ENCODE measurements around the gene CREB3L2.
A peak's percentile ranks its signal among the peaks of the same experiment; 100 is the strongest.
"Not testable (repeated sequence)": the region's sequence is repeated elsewhere in the genome, so short reads cannot be mapped to it uniquely, and the experiment has no call there.

CREB3L2 gene

DNA sequence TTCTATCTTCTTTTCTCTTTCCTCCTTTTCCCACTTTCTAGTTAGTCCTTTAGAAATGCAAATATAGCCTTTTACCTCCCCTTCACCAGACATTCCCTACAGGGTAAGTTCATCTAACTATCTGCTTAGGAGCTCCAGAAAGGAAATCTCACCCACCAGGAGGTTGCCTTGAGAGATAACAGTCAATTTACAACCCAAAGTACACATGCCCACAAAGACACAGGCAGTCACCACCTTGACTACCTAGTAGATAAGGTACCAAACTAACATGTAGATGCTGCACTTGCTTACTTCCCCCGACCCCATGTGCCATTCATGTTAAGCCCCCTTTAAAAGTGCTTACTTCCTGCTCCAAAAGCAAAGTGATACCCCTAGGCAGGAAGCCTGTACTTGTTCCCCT, 12.8 kb upstream of the CREB3L2 start:
- Histone ChIP-seq H2AK5ac (ENCODE audit: low read length, severe bottlenecking) (no peak overlapping the region), H3K9ac (ENCODE audit: low read length) (no peak overlapping the region), H2AFZ (ENCODE audit: low read depth, low read length) (no peak overlapping the region), H3K27ac (ENCODE audit: low read length, poor library complexity, severe bottlenecking) (no peak overlapping the region), H2BK15ac (ENCODE audit: low read depth, poor library complexity, severe bottlenecking) (no peak overlapping the region), H2BK12ac (ENCODE audit: low read length in 2 of 2) (no peak overlapping the region), H4K8ac (ENCODE audit: low read length) (no peak overlapping the region), H3K23ac (ENCODE audit: low read length in 2 of 2) (no peak overlapping the region), H2BK5ac (ENCODE audit: low read depth, low read length, poor library complexity, severe bottlenecking) (no peak overlapping the region), H3K4me3 (ENCODE audit: insufficient read depth in 1 of 2, low read depth in 1 of 2, low read length in 2 of 2) (no peak overlapping the region), H3K4me1 (ENCODE audit: control insufficient read depth, insufficient read depth, low read depth, low read length) (no peaks in the 10 kb centered on the region), H3K4ac (ENCODE audit: low read depth in 1 of 2, low read length in 2 of 2) (no peak overlapping the region), H3K14ac (ENCODE audit: low read length in 2 of 2) (no peak overlapping the region), H4K91ac (ENCODE audit: low read length) (no peak overlapping the region), H3K27me3 (ENCODE audit: control insufficient read depth in 1 of 2, insufficient read depth in 1 of 2, low read length in 2 of 2) (no peaks in the 10 kb centered on the region), H3K18ac (ENCODE audit: low read depth in 1 of 2, low read length in 2 of 2) (no peak overlapping the region), H3K4me2 (ENCODE audit: low read length, poor library complexity, severe bottlenecking) (no peak overlapping the region), H3K79me1 (replicated peaks; ENCODE audit: low read length, poor library complexity, severe bottlenecking) (no peaks in the 10 kb centered on the region), H3K9me3 (ENCODE audit: control insufficient read depth, low read length) (no peaks in the 10 kb centered on the region), H3K36me3 (ENCODE audit: control insufficient read depth in 1 of 2, insufficient read depth in 2 of 2, low read depth in 1 of 2, low read length in 2 of 2) (no peaks in the 10 kb centered on the region), H2BK120ac (ENCODE audit: low read depth, low read length) (no peak overlapping the region)
- 35% methylated on average over 1 of the region's 1 CpG for WGBS
- no peak for DNase-seq

- H2AK5ac ChIP-seq (ENCODE audit: low read length, severe bottlenecking); H3K4me1 ChIP-seq (ENCODE audit: control insufficient read depth, insufficient read depth, low read depth, low read length); H3K4me2 ChIP-seq (ENCODE audit: low read length, poor library complexity, severe bottlenecking); H3K79me1 ChIP-seq (replicated peaks; ENCODE audit: low read length, poor library complexity, severe bottlenecking); H2AFZ ChIP-seq (ENCODE audit: low read depth, low read length); H3K4ac ChIP-seq (ENCODE audit: low read depth in 1 of 2, low read length in 2 of 2); H2BK120ac ChIP-seq (ENCODE audit: low read depth, low read length); H3K18ac ChIP-seq (ENCODE audit: low read depth in 1 of 2, low read length in 2 of 2); H2BK12ac ChIP-seq (ENCODE audit: low read length in 2 of 2); DNase-seq; H3K23ac ChIP-seq (ENCODE audit: low read length in 2 of 2); H4K8ac ChIP-seq (ENCODE audit: low read length); H3K27me3 ChIP-seq (ENCODE audit: control insufficient read depth in 1 of 2, insufficient read depth in 1 of 2, low read length in 2 of 2); H3K9ac ChIP-seq (ENCODE audit: low read length); H4K91ac ChIP-seq (ENCODE audit: low read length); H2BK5ac ChIP-seq (ENCODE audit: low read depth, low read length, poor library complexity, severe bottlenecking); H3K4me3 ChIP-seq (ENCODE audit: insufficient read depth in 1 of 2, low read depth in 1 of 2, low read length in 2 of 2); H2BK15ac ChIP-seq (ENCODE audit: low read depth, poor library complexity, severe bottlenecking); H3K36me3 ChIP-seq (ENCODE audit: control insufficient read depth in 1 of 2, insufficient read depth in 2 of 2, low read depth in 1 of 2, low read length in 2 of 2); H3K9me3 ChIP-seq (ENCODE audit: control insufficient read depth, low read length); H3K27ac ChIP-seq (ENCODE audit: low read length, poor library complexity, severe bottlenecking); H3K14ac ChIP-seq (ENCODE audit: low read length in 2 of 2): not testable (repeated sequence)
- WGBS: 54% methylated on average over 4 of the region's 4 CpGs
These were observed 12.3 kb upstream of the CREB3L2 start for GRCh38 chr7:138014201-138014600.

DNA sequence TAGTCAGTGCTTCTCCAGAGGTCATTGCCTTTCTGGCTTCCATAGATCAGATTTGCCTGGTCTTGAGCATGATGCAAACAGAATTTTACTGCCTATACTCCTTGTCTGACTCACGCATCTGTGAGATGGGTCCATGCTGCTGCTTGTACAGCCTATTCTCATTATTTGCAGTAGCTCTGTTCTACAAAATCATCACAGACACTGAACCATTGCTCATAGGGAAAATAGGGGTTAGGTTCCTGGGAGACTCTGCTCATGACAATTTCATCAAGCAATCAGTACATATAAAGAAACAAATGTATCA, 7.4 kb upstream of the CREB3L2 start:
- Histone ChIP-seq H3K23ac (ENCODE audit: low read length in 2 of 2) (no peak overlapping the region), H3K27ac (ENCODE audit: low read length, poor library complexity, severe bottlenecking) (no peak overlapping the region), H3K4me1 (ENCODE audit: control insufficient read depth, insufficient read depth, low read depth, low read length) (no peaks in the 10 kb centered on the region), H3K27me3 (ENCODE audit: control insufficient read depth in 1 of 2, insufficient read depth in 1 of 2, low read length in 2 of 2) (no peaks in the 10 kb centered on the region), H2BK120ac (ENCODE audit: low read depth, low read length) (no peak overlapping the region), H3K79me1 (replicated peaks; ENCODE audit: low read length, poor library complexity, severe bottlenecking) (no peaks in the 10 kb centered on the region), H3K18ac (ENCODE audit: low read depth in 1 of 2, low read length in 2 of 2) (no peak overlapping the region), H3K4me3 (ENCODE audit: insufficient read depth in 1 of 2, low read depth in 1 of 2, low read length in 2 of 2) (no peak overlapping the region), H3K9me3 (ENCODE audit: control insufficient read depth, low read length) (no peaks in the 10 kb centered on the region), H2AFZ (ENCODE audit: low read depth, low read length) (no peak overlapping the region), H4K91ac (ENCODE audit: low read length) (no peak overlapping the region), H2BK12ac (ENCODE audit: low read length in 2 of 2) (no peak overlapping the region), H2BK5ac (ENCODE audit: low read depth, low read length, poor library complexity, severe bottlenecking) (no peak overlapping the region), H3K4ac (ENCODE audit: low read depth in 1 of 2, low read length in 2 of 2) (no peak overlapping the region), H3K9ac (ENCODE audit: low read length) (peak overlapping the region; percentile 83), H2BK15ac (ENCODE audit: low read depth, poor library complexity, severe bottlenecking) (no peak overlapping the region), H2AK5ac (ENCODE audit: low read length, severe bottlenecking) (no peak overlapping the region), H3K4me2 (ENCODE audit: low read length, poor library complexity, severe bottlenecking) (no peak overlapping the region), H3K36me3 (ENCODE audit: control insufficient read depth in 1 of 2, insufficient read depth in 2 of 2, low read depth in 1 of 2, low read length in 2 of 2) (no peaks in the 10 kb centered on the region), H4K8ac (ENCODE audit: low read length) (no peak overlapping the region), H3K14ac (ENCODE audit: low read length in 2 of 2) (no peak overlapping the region)
- no peak for DNase-seq
- no CpG with 5 or more reads among the region's 1 CpG for WGBS

GRCh38 chr7:138008588-138009349, 6.9 kb upstream of the CREB3L2 start:
- Histone ChIP-seq H3K79me1 (replicated peaks; ENCODE audit: low read length, poor library complexity, severe bottlenecking) (no peaks in the 10 kb centered on the region), H3K9ac (ENCODE audit: low read length) (peak overlapping the region; percentile 83), H2AK5ac (ENCODE audit: low read length, severe bottlenecking) (no peak overlapping the region), H2BK120ac (ENCODE audit: low read depth, low read length) (no peak overlapping the region), H4K8ac (ENCODE audit: low read length) (peak overlapping the region; percentile 27), H3K9me3 (ENCODE audit: control insufficient read depth, low read length) (no peaks in the 10 kb centered on the region), H4K91ac (ENCODE audit: low read length) (peak overlapping the region; percentile 14), H3K4me1 (ENCODE audit: control insufficient read depth, insufficient read depth, low read depth, low read length) (no peaks in the 10 kb centered on the region), H3K27ac (ENCODE audit: low read length, poor library complexity, severe bottlenecking) (no peak overlapping the region), H2BK12ac (ENCODE audit: low read length in 2 of 2) (no peak overlapping the region), H3K14ac (ENCODE audit: low read length in 2 of 2) (no peak overlapping the region), H3K18ac (ENCODE audit: low read depth in 1 of 2, low read length in 2 of 2) (no peak overlapping the region), H3K36me3 (ENCODE audit: control insufficient read depth in 1 of 2, insufficient read depth in 2 of 2, low read depth in 1 of 2, low read length in 2 of 2) (no peaks in the 10 kb centered on the region), H3K4ac (ENCODE audit: low read depth in 1 of 2, low read length in 2 of 2) (no peak overlapping the region), H3K4me2 (ENCODE audit: low read length, poor library complexity, severe bottlenecking) (no peak overlapping the region), H3K23ac (ENCODE audit: low read length in 2 of 2) (no peak overlapping the region), H2BK5ac (ENCODE audit: low read depth, low read length, poor library complexity, severe bottlenecking) (no peak overlapping the region), H3K4me3 (ENCODE audit: insufficient read depth in 1 of 2, low read depth in 1 of 2, low read length in 2 of 2) (no peak overlapping the region), H3K27me3 (ENCODE audit: control insufficient read depth in 1 of 2, insufficient read depth in 1 of 2, low read length in 2 of 2) (no peaks in the 10 kb centered on the region), H2BK15ac (ENCODE audit: low read depth, poor library complexity, severe bottlenecking) (no peak overlapping the region), H2AFZ (ENCODE audit: low read depth, low read length) (peak overlapping the region; percentile 2)
- WGBS: 57% methylated on average over 15 of the region's 17 CpGs
- DNase-seq: peak; percentile 69

Measured in mesenchymal stem cell (in vitro differentiated cells and primary cell).